Prostate gland (tissue), 2 donors: Measurements from ENCODE around the gene S100A9. TPM values are rescaled to one million over a fixed set of nuclear protein-coding genes. Genes with fewer than 3 reads are reported as not detected.

Experiments used
- DNase-seq: peaks from one replicate; pipeline ENCODE4 v3.0.0-alpha.2; 2019; ENCODE audit warnings: low spot score
- H3K27ac ChIP-seq, 2 donors: fragments of 200-600 bp; sonication (generic); 2 replicates each; pipeline ENCODE4 v1.5.1; 2017 to 2019
- H3K27me3 ChIP-seq: fragments of 200-600 bp; sonication (generic); replicated peaks from 2 replicates; pipeline ENCODE4 v1.5.1; 2019; ENCODE audit not compliant: insufficient read depth
- H3K36me3 ChIP-seq, 2 donors: fragments of 200-600 bp; sonication (generic); 1 replicate in 1 of 2; 2 replicates in 1 of 2; pipeline versions ENCODE4 v1.5.1 to v1.8.1; 2017 to 2019
- H3K4me1 ChIP-seq: fragments of 200-600 bp; sonication (generic); replicated peaks from 2 replicates; pipeline ENCODE4 v1.5.1; 2019
- H3K4me3 ChIP-seq, 2 donors: fragments of 200-600 bp; sonication (generic); 2 replicates each; pipeline ENCODE4 v1.5.1; 2017 to 2019
- H3K9me3 ChIP-seq: fragments of 200-600 bp; sonication (generic); 2 replicates; pipeline ENCODE4 v1.5.1; 2017
- POLR2A ChIP-seq: fragments of 450-650 bp; IDR thresholded peaks from one replicate; pipeline ENCODE4 v1.6.1; 2016; ENCODE audit warnings: antibody characterized with exemption, mild to moderate bottlenecking
- POLR2AphosphoS5 ChIP-seq: sonication (generic); formaldehyde crosslinking; IDR thresholded peaks from one replicate; pipeline ENCODE4 v1.6.1; 2017; ENCODE audit warnings: antibody characterized with exemption
- WGBS: methylation state at CpG from one replicate; pipeline ENCODE4 v1.1.5; 2018; 5-methylcytosine and 5-hydroxymethylcytosine counted together
- intact Hi-C: fragments of 100-400 bp; cut with DNase I; formaldehyde crosslinking; loops from one replicate; pipeline ENCODE4 v1.14.2; 2022
- total RNA-seq, 2 donors: library from RNA; depleted of rRNA; stranded (reverse); fragments of >200 nt; gene quantifications; one replicate each; pipeline ENCODE4 v1.1.0, GENCODE V29; 2016
- TF ChIP-seq, protein P1 (sequence below), 4 experiments: fragments of 200-600 bp in 2 of 4; fragments of 450-650 bp in 2 of 4; sonication (generic) in 2 of 4; IDR thresholded peaks; 1 replicate in 3 of 4; 2 replicates in 1 of 4; pipeline ENCODE4 v1.5.1; 2016 to 2019; ENCODE audit warnings: antibody characterized with exemption in 4 of 4, mild to moderate bottlenecking in 2 of 4, moderate library complexity in 2 of 4

The S100A9 gene
- total RNA-seq, 2 donors from 2014 or later: 25.6 to 45.2 TPM

DNA sequence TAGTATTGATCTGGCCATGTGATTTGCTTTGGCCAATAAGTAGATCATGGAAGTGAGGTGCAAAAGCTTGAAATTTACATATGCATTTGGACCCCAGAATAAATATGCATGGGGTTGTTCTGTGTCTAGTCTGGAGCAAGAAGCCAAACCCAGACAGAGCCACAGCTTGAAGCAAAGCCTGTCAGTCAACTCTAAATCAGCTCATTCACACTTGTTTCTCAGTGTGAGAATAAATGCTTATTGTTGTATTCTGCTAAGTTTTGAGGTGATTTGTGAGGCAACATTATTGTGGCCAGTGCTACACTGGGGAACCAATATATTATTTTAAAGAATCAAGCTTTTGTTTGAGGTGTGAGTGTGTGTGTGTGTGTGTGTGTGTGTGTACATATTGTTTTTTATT, 32.7 kb upstream of the S100A9 start:
- Histone ChIP-seq H3K4me3 (no peak overlapping the region), H3K36me3 (no peaks in the 10 kb centered on the region), H3K9me3 (no peaks in the 10 kb centered on the region), H3K27me3 (no peaks in the 10 kb centered on the region), H3K27ac (no peak overlapping the region), H3K4me1 (no peaks in the 10 kb centered on the region)
- no peak for DNase-seq
- TF ChIP-seq POLR2A: no peak
- TF ChIP-seq, protein P1, sequence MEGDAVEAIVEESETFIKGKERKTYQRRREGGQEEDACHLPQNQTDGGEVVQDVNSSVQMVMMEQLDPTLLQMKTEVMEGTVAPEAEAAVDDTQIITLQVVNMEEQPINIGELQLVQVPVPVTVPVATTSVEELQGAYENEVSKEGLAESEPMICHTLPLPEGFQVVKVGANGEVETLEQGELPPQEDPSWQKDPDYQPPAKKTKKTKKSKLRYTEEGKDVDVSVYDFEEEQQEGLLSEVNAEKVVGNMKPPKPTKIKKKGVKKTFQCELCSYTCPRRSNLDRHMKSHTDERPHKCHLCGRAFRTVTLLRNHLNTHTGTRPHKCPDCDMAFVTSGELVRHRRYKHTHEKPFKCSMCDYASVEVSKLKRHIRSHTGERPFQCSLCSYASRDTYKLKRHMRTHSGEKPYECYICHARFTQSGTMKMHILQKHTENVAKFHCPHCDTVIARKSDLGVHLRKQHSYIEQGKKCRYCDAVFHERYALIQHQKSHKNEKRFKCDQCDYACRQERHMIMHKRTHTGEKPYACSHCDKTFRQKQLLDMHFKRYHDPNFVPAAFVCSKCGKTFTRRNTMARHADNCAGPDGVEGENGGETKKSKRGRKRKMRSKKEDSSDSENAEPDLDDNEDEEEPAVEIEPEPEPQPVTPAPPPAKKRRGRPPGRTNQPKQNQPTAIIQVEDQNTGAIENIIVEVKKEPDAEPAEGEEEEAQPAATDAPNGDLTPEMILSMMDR (IDR thresholded peaks at IDR 0.05): no peak
- TF ChIP-seq POLR2AphosphoS5: no peak
- intact Hi-C loops: no loop called here

DNA sequence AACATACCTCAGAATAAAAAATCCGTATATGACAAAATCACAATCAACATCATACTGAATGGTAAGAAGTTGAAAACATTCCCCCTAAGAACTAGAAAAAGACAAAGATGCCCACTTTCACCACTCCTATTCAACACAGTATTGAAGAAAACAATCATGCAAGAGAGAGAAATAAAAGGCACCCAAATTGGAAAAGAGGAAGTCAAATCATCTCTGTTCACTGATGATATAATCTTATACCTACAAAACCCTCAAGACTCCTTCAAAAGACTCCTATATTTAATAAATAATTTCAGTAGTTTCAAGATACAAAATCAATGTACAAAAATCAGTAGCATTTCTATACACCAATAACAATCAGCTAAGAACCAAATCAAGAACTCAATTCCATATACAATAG, 23.8 kb upstream of the S100A9 start:
- no peaks in the 10 kb centered on the region for H3K9me3 ChIP-seq
- no peaks in the 10 kb centered on the region for H3K27me3 ChIP-seq
- intact Hi-C loops: no loop called here
- TF ChIP-seq, protein P1 (IDR thresholded peaks at IDR 0.05): no peak
- no peak for TF ChIP-seq POLR2AphosphoS5
- TF ChIP-seq POLR2A: no peak
- H3K27ac ChIP-seq: no peak overlapping the region
- no peak for DNase-seq
- H3K36me3 ChIP-seq: no peaks in the 10 kb centered on the region
- H3K4me3 ChIP-seq: no peak overlapping the region
- 89% methylated on average over 1 of the region's 1 CpG for WGBS
- H3K4me1 ChIP-seq: no peaks in the 10 kb centered on the region

DNA sequence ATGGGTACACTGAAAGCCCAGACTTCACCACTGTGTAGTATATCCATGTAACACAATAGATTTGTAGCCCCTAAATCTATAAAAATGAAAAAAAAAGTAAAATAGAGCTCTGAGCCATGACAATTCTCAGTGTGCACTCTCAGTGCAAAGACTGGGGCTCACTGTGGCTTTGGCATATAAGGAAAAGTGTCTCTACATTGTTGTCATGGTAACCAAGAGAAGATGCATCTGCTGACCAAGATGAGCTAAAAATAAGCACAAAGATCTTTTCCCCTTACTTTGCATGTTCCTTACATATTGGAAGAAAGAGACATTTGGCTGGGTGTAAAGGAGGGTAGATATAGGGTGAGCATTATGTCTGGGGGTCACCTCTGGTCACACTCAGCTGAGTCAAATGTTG, 21.0 kb upstream of the S100A9 start:
- intact Hi-C loops: no loop called here
- H3K9me3 ChIP-seq: no peaks in the 10 kb centered on the region
- no peaks in the 10 kb centered on the region for H3K36me3 ChIP-seq
- DNase-seq: no peak
- no peaks in the 10 kb centered on the region for H3K27me3 ChIP-seq
- H3K4me3 ChIP-seq: no peak overlapping the region
- no peak for TF ChIP-seq POLR2A
- no peak for TF ChIP-seq POLR2AphosphoS5
- TF ChIP-seq, protein P1 (IDR thresholded peaks at IDR 0.05): no peak
- H3K4me1 ChIP-seq: no peaks in the 10 kb centered on the region
- no peak overlapping the region for H3K27ac ChIP-seq

DNA sequence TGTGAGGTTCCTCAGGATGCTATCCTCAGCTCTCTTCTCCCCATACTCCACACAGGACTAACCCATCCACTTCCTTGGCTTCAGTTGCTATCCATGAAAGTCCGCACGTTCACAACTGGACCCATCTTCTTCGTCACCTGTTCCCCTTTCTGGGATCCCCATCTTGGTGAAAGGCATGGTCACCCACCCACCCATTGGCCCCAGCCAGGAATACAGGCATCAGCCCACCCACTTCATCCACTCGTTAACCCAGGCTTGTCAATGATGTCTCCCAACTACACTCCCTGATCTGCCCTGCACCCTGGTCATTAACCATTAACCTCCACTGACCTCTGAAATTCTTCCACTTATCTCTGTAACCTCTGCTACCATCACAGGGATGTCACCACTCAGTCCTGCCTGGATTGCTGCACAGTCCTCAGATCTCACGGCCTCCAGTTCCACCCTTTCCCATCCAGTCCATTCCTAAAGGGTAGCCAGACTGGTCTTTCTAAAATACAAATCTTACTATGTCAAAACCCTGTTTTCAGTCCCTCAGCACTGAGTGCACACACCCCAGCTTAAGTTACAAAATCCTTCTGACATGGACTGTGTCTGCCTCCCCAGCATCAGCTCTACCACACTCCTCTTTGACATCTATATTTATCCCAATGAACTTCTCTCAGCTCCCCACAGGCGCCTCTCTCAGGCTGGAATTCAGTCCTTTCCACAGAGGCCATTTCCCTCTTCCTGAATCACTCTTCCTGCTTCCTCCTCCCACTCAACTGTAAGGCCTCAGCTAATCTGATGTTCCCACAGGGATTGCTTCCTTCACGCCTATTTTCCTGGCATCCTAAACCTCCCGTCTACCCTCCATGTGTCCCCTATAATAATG, 19.4 kb upstream of the S100A9 start:
- Histone ChIP-seq H3K36me3 (no peaks in the 10 kb centered on the region), H3K4me3 (no peak overlapping the region), H3K9me3 (no peaks in the 10 kb centered on the region), H3K27ac (no peak overlapping the region), H3K27me3 (no peaks in the 10 kb centered on the region), H3K4me1 (no peaks in the 10 kb centered on the region)
- WGBS: 81% methylated on average over 8 of the region's 8 CpGs
- intact Hi-C loops: no loop called here
- TF ChIP-seq POLR2AphosphoS5 (no peak), POLR2A (no peak)
- TF ChIP-seq, protein P1 (IDR thresholded peaks at IDR 0.05): no peak
- no peak for DNase-seq

DNA sequence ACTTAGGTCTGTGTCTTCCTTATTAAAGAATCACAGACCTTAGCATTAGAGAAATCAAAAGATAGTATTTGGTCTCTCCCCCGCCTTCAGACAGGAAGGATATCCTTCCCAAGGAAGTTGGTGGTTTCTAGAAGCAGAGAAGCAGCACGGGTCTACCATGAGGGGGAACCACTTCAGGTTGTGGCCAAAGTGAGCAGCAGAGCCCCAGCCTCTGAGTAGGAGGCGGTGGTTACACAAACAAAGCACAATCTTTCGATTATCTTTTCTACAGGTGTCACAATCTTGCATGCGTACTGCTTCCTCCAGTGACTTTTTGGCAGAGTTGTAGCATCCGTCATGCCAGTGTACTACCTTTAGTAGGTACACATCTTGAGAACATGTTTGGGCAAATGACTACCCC, 17.9 kb upstream of the S100A9 start:
- intact Hi-C loops: no loop called here
- TF ChIP-seq, protein P1 (IDR thresholded peaks at IDR 0.05): no peak
- TF ChIP-seq POLR2A (no peak), POLR2AphosphoS5 (no peak)
- 65% methylated on average over 6 of the region's 6 CpGs for whole genome bisulfite sequencing

More for the DNA sequence above, 17.9 kb upstream of the S100A9 start:
- Histone ChIP-seq H3K27me3 (no peaks in the 10 kb centered on the region), H3K4me3 (no peak overlapping the region), H3K9me3 (no peaks in the 10 kb centered on the region), H3K36me3 (no peaks in the 10 kb centered on the region), H3K27ac (no peak overlapping the region), H3K4me1 (no peaks in the 10 kb centered on the region)
- DNase-seq: no peak
